Kidney (tissue), 14 donors: ENCODE data around the gene CPS1. TPM values are rescaled to one million over a fixed set of nuclear protein-coding genes. Genes with fewer than 3 reads are reported as not detected.
A peak's percentile ranks its signal among the peaks of the same experiment; 100 is the strongest.

Experiments used
- DNase-seq, 5 donors: peaks; one replicate each; pipeline ENCODE4 v3.0.0-alpha.2; 2013 to 2020
- FAIRE-seq: peaks from 2 replicates; lab custom pipeline; 2012; peaks lifted over from hg19 to GRCh38; lab: Jason Lieb, UNC
- H3K27ac ChIP-seq, 2 donors: one replicate each; pipeline ENCODE4 v1.7.0; 2013; ENCODE audit warnings: low read depth in 2 of 2, low read length in 2 of 2, inconsistent platforms in 1 of 2
- H3K27me3 ChIP-seq: one replicate; pipeline ENCODE4 v1.7.1; 2013; ENCODE audit warnings: low read length, inconsistent platforms; ENCODE audit not compliant: control insufficient read depth, insufficient read depth
- H3K36me3 ChIP-seq, 3 donors: one replicate each; pipeline versions ENCODE4 v1.7.0 to v1.7.1; 2013; ENCODE audit warnings: low read length in 3 of 3, control low read depth in 1 of 3, inconsistent platforms in 1 of 3; ENCODE audit not compliant: insufficient read depth in 3 of 3, control insufficient read depth in 2 of 3
- H3K4me1 ChIP-seq, 3 donors: one replicate each; pipeline versions ENCODE4 v1.7.0 to v1.7.1; 2013; ENCODE audit warnings: low read length in 3 of 3, inconsistent platforms in 1 of 3, low read depth in 1 of 3; ENCODE audit not compliant: control insufficient read depth in 2 of 3, insufficient read depth in 2 of 3
- H3K4me3 ChIP-seq, 3 donors: one replicate each; pipeline versions ENCODE4 v1.7.0 to v1.8.1; 2013; ENCODE audit warnings: low read length in 3 of 3, control low read depth in 1 of 3, inconsistent platforms in 1 of 3
- H3K9ac ChIP-seq, 3 donors: one replicate each; pipeline versions ENCODE4 v1.7.0 to v1.7.1; 2013; ENCODE audit warnings: low read length in 3 of 3, control low read depth in 1 of 3, inconsistent platforms in 1 of 3
- H3K9me3 ChIP-seq, 3 donors: one replicate each; pipeline versions ENCODE4 v1.7.0 to v1.7.1; 2013; ENCODE audit warnings: low read length in 3 of 3, control low read depth in 1 of 3, inconsistent platforms in 1 of 3; ENCODE audit not compliant: control insufficient read depth in 2 of 3, insufficient read depth in 1 of 3
- intact Hi-C: fragments of 100-400 bp; cut with DNase I; formaldehyde crosslinking; loops from one replicate; pipeline ENCODE4 v1.11.1; 2022
- polyA plus RNA-seq: library from polyadenylated mRNA; stranded (reverse); fragments of 350-450 nt; fragmentation: Illumina TruSeq; extraction: RNeasy Lipid Tissue Mini Kit (QIAGEN cat#74804); gene quantifications from one replicate; pipeline ENCODE4 v1.2.3, GENCODE V29; 2014; ENCODE audit warnings: low read depth, low replicate concordance; ENCODE audit not compliant: insufficient read depth
- total RNA-seq: library from RNA; stranded (reverse); fragmentation: NEBNext Ultra II Directional; extraction: Animal tissue kit (Norgen Biotek cat#: 25700); gene quantifications from one replicate; pipeline ENCODE4 v1.2.1, GENCODE V29; 2021
- TF ChIP-seq, protein P1 (sequence below): IDR thresholded peaks from 3 replicates; pipeline ENCODE4 v1.5.1; 2012; ENCODE audit warnings: mild to moderate bottlenecking, moderate library complexity, borderline replicate concordance; ENCODE audit not compliant: insufficient read depth; ENCODE audit errors: extremely low read depth
- donor health status: control.
- donor health status: control.
- donor health status: control.
- donor health status: control.
- donor health status: control.
- donor health status: DM: yes; HTN: yes; CAD: no.
- donor health status: Normal renal cell carcinoma (clear cell type).

Gene CPS1
- total and polyA plus RNA-seq, 2 donors from 2014 or later, result 6.7 TPM

DNA sequence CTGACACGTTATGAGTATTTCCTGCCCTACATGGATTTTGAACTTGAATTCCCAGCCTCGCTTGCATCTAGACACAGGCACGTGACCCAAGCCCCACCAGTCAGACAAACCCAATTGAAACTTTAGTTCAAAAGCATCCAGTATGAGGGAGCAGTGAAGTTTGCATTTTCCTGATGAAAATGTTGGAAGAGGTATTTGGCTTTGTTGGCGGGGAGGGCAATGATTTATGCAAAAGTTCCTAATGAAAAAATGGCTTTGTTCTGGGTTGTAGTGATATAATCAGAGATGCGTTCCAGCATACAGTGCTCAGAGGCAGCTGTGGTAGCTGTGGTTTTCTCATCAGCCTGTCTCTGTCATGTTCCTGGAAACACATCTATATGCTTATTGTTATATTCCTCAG, 36.8 kb upstream of the CPS1 start:
- H3K27me3 ChIP-seq, result no peaks in the 10 kb centered on the region
- H3K4me1 ChIP-seq, result no peaks in the 10 kb centered on the region
- TF ChIP-seq, protein P1, sequence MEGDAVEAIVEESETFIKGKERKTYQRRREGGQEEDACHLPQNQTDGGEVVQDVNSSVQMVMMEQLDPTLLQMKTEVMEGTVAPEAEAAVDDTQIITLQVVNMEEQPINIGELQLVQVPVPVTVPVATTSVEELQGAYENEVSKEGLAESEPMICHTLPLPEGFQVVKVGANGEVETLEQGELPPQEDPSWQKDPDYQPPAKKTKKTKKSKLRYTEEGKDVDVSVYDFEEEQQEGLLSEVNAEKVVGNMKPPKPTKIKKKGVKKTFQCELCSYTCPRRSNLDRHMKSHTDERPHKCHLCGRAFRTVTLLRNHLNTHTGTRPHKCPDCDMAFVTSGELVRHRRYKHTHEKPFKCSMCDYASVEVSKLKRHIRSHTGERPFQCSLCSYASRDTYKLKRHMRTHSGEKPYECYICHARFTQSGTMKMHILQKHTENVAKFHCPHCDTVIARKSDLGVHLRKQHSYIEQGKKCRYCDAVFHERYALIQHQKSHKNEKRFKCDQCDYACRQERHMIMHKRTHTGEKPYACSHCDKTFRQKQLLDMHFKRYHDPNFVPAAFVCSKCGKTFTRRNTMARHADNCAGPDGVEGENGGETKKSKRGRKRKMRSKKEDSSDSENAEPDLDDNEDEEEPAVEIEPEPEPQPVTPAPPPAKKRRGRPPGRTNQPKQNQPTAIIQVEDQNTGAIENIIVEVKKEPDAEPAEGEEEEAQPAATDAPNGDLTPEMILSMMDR, result no peak
- intact Hi-C loops, result no loop called here
- no peak for DNase-seq
- no peak overlapping the region for H3K27ac ChIP-seq
- H3K9ac ChIP-seq, result no peak overlapping the region
- H3K4me3 ChIP-seq, result no peak overlapping the region
- H3K36me3 ChIP-seq, result no peaks in the 10 kb centered on the region
- no peak for FAIRE-seq
- H3K9me3 ChIP-seq, result no peaks in the 10 kb centered on the region

DNA sequence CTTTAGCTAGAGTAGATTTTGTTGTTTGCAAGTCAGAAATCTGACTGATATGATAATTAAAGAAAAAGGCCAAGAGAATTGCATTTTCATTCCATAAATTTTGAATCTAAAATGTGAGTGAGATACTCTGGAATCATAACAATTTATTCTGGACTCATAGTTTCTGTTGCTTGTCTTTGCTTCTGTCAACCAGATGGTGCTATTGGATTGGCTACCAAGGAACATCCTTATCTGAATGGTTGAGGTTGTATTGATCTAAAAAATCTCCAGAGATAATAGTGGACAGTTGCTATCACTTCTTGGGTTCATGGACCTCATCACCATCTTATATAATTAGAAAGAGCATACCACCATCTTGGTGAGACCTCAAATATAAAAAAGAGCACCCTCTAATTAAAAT, 34.0 kb upstream of the CPS1 start:
- intact Hi-C loops, result no loop called here
- Histone ChIP-seq H3K27ac (no peak overlapping the region), H3K36me3 (no peaks in the 10 kb centered on the region), H3K4me3 (no peak overlapping the region), H3K9ac (no peak overlapping the region), H3K9me3 (no peaks in the 10 kb centered on the region), H3K27me3 (no peaks in the 10 kb centered on the region), H3K4me1 (no peaks in the 10 kb centered on the region)
- TF ChIP-seq, protein P1, result no peak
- no peak for DNase-seq
- FAIRE-seq, result peak; percentile 41

DNA sequence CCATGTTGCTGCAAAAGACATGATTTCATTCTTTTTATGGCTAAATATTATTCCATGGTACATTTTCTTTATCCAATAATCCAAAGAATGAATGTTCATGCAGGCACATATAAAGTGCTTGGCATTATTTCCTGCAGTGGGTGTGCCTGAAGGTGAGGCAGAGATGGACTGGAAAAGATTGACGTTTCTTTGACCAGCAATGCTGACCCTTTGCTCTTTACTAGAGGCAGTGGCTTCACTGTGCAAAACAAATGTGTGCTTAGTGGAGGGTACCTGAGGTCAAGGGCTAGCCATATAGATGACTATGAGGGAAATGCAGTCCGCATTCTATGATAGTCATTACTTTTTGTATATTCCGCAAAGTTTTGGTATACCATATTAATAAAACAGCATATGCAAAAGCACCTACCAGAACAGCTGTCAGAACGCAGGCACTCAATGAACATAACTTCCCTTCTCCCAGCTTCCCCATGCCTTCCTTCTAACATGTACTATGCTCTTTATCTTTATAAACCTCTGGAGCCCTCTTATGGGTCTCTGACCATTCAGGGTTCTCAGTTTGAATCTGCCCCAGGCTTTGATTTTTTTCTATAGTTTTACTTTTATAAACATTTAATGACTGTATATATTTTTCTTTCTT, 32.6 kb upstream of the CPS1 start:
- Histone ChIP-seq H3K9ac (no peak overlapping the region), H3K36me3 (no peaks in the 10 kb centered on the region), H3K4me3 (no peak overlapping the region), H3K27ac (no peak overlapping the region), H3K27me3 (no peaks in the 10 kb centered on the region), H3K9me3 (no peaks in the 10 kb centered on the region), H3K4me1 (no peaks in the 10 kb centered on the region)
- FAIRE-seq (no peak), DNase-seq (no peak)
- TF ChIP-seq, protein P1, result no peak
- intact Hi-C loops, result no loop called here

DNA sequence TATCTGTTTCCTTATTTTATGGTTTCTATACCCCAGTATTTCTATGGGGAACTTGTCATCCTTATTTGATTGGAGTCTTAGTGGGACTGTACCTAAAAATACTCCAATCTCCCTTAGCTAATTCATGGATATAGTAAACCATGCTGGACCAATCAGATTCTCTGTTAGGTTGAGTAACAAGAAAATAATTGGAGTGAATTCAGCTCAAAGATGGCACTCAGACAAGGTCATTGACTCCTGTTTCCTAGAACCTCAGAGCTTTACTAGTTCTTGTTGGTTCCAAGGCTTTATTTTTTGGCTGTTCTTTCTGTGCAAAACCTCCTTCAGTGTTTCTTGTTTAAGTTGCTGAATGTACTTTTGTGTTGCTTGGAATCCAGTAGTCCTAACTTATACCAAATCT, 31.9 kb upstream of the CPS1 start:
- Histone ChIP-seq H3K27me3 (no peaks in the 10 kb centered on the region), H3K9ac (no peak overlapping the region), H3K4me3 (no peak overlapping the region), H3K36me3 (no peaks in the 10 kb centered on the region), H3K9me3 (no peaks in the 10 kb centered on the region), H3K27ac (no peak overlapping the region), H3K4me1 (no peaks in the 10 kb centered on the region)
- TF ChIP-seq, protein P1, result no peak
- FAIRE-seq (no peak), DNase-seq (no peak)
- intact Hi-C loops, result no loop called here
